Spleen (tissue), 11 donors: ENCODE data around the gene COX7A2L. TPM values are rescaled to one million over a fixed set of nuclear protein-coding genes. Genes with fewer than 3 reads are reported as not detected.

Experiments
- DNase-seq: peaks from one replicate; pipeline ENCODE4 v3.0.0-alpha.2; 2020
- H3K27ac ChIP-seq, 8 donors: fragments of 200-600 bp; sonication (generic) in 7 of 8; 1 replicate in 4 of 8; 2 replicates in 4 of 8; pipeline versions ENCODE4 v1.5.0 to v1.8.0; 2016 to 2021; ENCODE audit warnings: inconsistent platforms in 4 of 8, mild to moderate bottlenecking in 4 of 8, moderate library complexity in 1 of 8
- H3K27me3 ChIP-seq, 7 donors: fragments of 200-600 bp; sonication (generic) in 6 of 7; replicated peaks in 1 of 7; 1 replicate in 4 of 7; 2 replicates in 3 of 7; pipeline versions ENCODE4 v1.5.0 to v1.8.0; 2016 to 2021; ENCODE audit warnings: inconsistent platforms in 3 of 7, mild to moderate bottlenecking in 1 of 7
- H3K36me3 ChIP-seq, 6 donors: fragments of 200-600 bp; sonication (generic) in 5 of 6; 1 replicate in 4 of 6; 2 replicates in 2 of 6; pipeline versions ENCODE4 v1.5.0 to v1.8.0; 2016 to 2021; ENCODE audit warnings: inconsistent platforms in 2 of 6
- H3K4me1 ChIP-seq, 6 donors: fragments of 200-600 bp; sonication (generic) in 5 of 6; 1 replicate in 3 of 6; 2 replicates in 3 of 6; pipeline versions ENCODE4 v1.5.0 to v1.8.0; 2016 to 2021; ENCODE audit warnings: inconsistent platforms in 3 of 6
- H3K4me3 ChIP-seq, 8 donors: fragments of 200-600 bp; sonication (generic) in 7 of 8; 1 replicate in 4 of 8; 2 replicates in 4 of 8; pipeline versions ENCODE4 v1.5.0 to v1.8.0; 2016 to 2021; ENCODE audit warnings: inconsistent platforms in 4 of 8, mild to moderate bottlenecking in 4 of 8, moderate library complexity in 2 of 8
- H3K9me3 ChIP-seq, 8 donors: fragments of 200-600 bp; sonication (generic) in 7 of 8; 1 replicate in 4 of 8; 2 replicates in 4 of 8; pipeline versions ENCODE4 v1.5.0 to v1.8.0; 2016 to 2021; ENCODE audit warnings: inconsistent platforms in 4 of 8
- POLR2A ChIP-seq, 3 donors: fragments of 450-650 bp; IDR thresholded peaks; one replicate each; pipeline ENCODE4 v1.5.1; 2017; ENCODE audit warnings: antibody characterized with exemption in 3 of 3, mild to moderate bottlenecking in 1 of 3
- POLR2AphosphoS5 ChIP-seq, 3 donors: sonication (generic); formaldehyde crosslinking; IDR thresholded peaks; one replicate each; pipeline ENCODE4 v1.5.1; 2017; ENCODE audit warnings: antibody characterized with exemption in 3 of 3
- WGBS, 5 donors: extraction: QIAGEN DNeasy Blood & Tissue Kit in 3 of 5; methylation state at CpG; one replicate each; pipeline versions ENCODE4 v1.1.5 to v1.1.7; 2013 to 2018; 5-methylcytosine and 5-hydroxymethylcytosine counted together
- intact Hi-C: fragments of 100-400 bp; cut with DNase I; formaldehyde crosslinking; loops from one replicate; pipeline ENCODE4 v1.15.0; 2023; ENCODE audit warnings: low total_unique reads
- polyA plus RNA-seq, 3 donors: library from polyadenylated mRNA; stranded (reverse); fragments of 200-250 nt; gene quantifications; one replicate each; pipeline ENCODE4 v1.2.1, GENCODE V29; 2013
- total RNA-seq, 7 donors: library from RNA; depleted of rRNA in 3 of 7; stranded (reverse); fragments of >200 nt in 3 of 7; fragmentation: NEBNext Ultra II Directional in 4 of 7; extraction: Animal tissue kit (Norgen Biotek cat#: 25700) in 4 of 7; gene quantifications; one replicate each; pipeline versions ENCODE4 v1.1.0 to v1.2.1, GENCODE V29; 2016 to 2021
- TF ChIP-seq, protein P1 (sequence below), 11 experiments: fragments of 200-600 bp in 7 of 11; fragments of 450-650 bp in 4 of 11; sonication (generic) in 4 of 11; IDR thresholded peaks in 8 of 11; conservative IDR thresholded peaks in 3 of 11; 1 replicate in 7 of 11; 2 replicates in 4 of 11; pipeline versions ENCODE4 v1.4.0 to v1.8.0; 2016 to 2021; ENCODE audit warnings: antibody characterized with exemption in 11 of 11, inconsistent platforms in 4 of 11, mild to moderate bottlenecking in 1 of 11
- donor health status: healthy with polysubstance abuse.
- donor health status: DM: no; HTN: no; CAD: no; lungs with moderate emphysema.
- donor health status: DM: no; HTN: no; CAD: no.
- donor health status: Bipolar disorder and iron deficiency.
- donor health status: healthy.
- donor health status: DM: no; HTN: no; CAD: no.
- donor health status: DM: yes; HTN: yes; CAD: no.

COX7A2L gene
- total and polyA plus RNA-seq, 10 donors: 63.3 to 144 (median 101) TPM

DNA sequence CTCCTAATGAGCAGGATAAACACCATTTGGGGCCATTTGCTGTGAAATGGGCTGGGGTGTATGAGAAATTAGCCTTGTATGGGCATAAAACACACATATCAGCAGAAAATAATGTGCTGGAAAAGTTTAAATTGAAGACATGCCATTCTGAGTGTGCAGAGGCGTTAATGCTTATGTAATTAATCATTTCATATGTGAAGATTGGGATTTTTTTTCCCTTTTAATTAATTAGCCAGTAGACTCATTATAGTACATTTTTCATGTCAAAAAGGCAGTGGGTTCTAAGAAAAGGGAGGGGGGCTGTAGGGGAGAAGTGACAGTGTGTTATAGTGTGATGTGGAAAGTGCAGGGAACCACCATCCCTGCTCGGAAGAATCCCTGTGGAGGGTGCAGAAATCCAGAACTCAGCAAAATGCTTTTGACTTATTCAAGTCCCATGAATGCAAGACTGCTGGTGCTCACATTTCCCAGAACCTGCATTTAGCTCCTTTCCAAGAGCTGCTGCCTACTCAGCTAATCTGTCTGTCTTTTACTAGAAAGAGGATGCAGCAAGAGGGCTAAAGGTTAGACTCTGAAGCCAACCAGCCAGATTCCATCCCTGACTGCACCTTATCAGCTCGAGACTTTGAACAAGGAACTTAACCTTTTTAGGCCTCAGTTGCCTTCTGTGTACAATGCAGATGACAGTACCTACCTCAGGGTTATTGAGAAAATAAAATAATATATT, 11.6 kb upstream of the COX7A2L start:
- TF ChIP-seq POLR2A (IDR thresholded peaks at IDR 0.05) (no peak), POLR2AphosphoS5 (IDR thresholded peaks at IDR 0.05) (no peak)
- TF ChIP-seq, protein P1, sequence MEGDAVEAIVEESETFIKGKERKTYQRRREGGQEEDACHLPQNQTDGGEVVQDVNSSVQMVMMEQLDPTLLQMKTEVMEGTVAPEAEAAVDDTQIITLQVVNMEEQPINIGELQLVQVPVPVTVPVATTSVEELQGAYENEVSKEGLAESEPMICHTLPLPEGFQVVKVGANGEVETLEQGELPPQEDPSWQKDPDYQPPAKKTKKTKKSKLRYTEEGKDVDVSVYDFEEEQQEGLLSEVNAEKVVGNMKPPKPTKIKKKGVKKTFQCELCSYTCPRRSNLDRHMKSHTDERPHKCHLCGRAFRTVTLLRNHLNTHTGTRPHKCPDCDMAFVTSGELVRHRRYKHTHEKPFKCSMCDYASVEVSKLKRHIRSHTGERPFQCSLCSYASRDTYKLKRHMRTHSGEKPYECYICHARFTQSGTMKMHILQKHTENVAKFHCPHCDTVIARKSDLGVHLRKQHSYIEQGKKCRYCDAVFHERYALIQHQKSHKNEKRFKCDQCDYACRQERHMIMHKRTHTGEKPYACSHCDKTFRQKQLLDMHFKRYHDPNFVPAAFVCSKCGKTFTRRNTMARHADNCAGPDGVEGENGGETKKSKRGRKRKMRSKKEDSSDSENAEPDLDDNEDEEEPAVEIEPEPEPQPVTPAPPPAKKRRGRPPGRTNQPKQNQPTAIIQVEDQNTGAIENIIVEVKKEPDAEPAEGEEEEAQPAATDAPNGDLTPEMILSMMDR (IDR thresholded peaks at IDR 0.05 in 8 of 11, conservative IDR thresholded peaks at IDR 0.05 in 3 of 11): no peak
- Histone ChIP-seq H3K9me3 (no peaks in the 10 kb centered on the region), H3K4me1 (peaks cover 0 to 5% (median 0%) of the 10 kb centered on the region in 6 donors), H3K4me3 (no peak overlapping the region), H3K27ac (no peak overlapping the region), H3K27me3 (no peaks in the 10 kb centered on the region), H3K36me3 (no peaks in the 10 kb centered on the region)
- WGBS, 5 donors: 57 to 74% (median 73%) methylated on average over 3 of the region's 3 CpGs
- intact Hi-C loops: no loop called here
- no peak for DNase-seq

DNA sequence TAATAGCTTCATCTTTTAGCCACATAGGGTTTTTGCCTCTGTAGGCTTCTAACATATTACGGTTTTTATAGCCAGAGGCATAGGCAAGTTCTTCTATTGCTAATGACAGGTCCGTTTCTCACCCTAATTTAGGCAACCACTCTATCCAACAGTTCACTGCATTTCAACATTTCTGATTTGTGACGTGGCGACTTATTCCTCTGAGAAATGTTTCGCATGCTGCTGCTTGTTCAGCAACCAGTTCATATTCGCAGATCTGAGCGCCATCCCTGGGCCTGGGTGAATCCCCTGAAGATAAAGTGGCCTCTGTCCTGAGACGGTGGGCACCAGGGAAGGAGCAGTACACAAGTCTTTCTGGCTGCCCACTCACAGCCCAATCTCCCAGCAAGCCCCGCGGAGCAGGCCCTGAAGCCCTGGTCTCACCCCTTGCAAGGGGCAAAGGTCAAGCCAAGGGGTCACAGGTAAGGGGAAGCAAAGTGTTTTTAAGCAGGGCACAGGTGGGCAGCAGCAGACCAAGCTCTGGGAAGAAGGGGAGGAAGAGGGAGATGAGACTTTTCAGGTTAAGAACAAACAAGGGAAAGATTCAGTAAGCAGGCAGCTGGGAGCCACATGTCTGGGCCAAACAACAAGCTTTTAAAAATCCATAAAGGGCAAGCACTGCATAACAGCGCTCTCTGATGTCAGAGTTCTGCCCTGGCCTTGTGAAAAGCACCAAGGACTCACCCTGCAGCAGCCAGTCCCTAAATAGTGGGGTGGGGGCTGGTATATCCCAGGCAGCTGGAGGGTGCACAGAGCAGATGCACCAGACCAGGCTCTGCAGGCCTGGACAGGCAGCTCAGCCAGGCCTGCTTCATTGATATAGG, 10.8 kb upstream of the COX7A2L start:
- intact Hi-C loops: no loop called here
- DNase-seq: no peak
- H3K27ac ChIP-seq: no peak overlapping the region
- WGBS, 5 donors: 86 to 95% (median 91%) methylated on average over 11 of the region's 11 CpGs
- no peaks in the 10 kb centered on the region for H3K36me3 ChIP-seq
- TF ChIP-seq POLR2A (IDR thresholded peaks at IDR 0.05) (no peak), POLR2AphosphoS5 (IDR thresholded peaks at IDR 0.05) (no peak)
- TF ChIP-seq, protein P1 (IDR thresholded peaks at IDR 0.05 in 8 of 11, conservative IDR thresholded peaks at IDR 0.05 in 3 of 11): no peak
- no peaks in the 10 kb centered on the region for H3K27me3 ChIP-seq
- no peaks in the 10 kb centered on the region for H3K9me3 ChIP-seq
- H3K4me3 ChIP-seq: no peak overlapping the region
- H3K4me1 ChIP-seq: peaks cover 0 to 5% (median 0%) of the 10 kb centered on the region in 6 donors

DNA sequence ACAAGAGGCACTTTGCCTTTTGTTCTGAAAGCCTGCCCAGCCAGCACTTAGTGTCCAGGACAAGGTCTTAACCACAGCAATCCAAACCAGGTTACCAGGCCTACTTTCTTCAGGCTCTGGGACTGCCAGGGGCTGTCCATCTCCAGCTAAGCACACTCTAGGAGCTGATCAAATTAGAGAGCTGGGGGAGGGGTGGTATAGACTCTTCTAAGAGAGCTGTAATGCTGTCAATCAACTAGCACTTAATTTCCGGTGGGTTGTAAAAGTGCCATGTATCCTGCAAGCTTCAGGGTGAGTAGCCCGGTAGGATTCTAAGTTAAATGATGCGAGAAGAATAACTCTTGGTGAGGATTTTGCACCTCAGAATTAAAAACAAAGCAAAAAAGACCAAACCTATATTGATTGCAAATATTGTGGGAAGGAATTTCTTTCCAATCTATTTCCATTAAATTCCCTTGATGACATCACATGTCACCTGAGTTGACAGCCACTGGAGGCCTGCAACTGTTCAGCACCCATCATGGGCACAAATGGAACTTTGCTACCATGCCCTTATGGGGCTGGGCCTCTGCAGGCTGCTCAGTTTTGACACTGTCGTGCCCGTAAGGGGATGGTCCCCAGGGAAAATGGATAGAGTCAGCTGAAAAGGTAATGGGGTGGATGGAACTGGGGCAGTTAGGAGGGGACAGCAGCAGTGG, 8.7 kb upstream of the COX7A2L start:
- 84 to 92% (median 89%) methylated on average over 5 of the region's 5 CpGs for WGBS, 5 donors

More for the DNA sequence above, 8.7 kb upstream of the COX7A2L start:
- Histone ChIP-seq H3K27me3 (no peaks in the 10 kb centered on the region), H3K4me3 (no peak overlapping the region), H3K27ac (peak overlapping the region in 3 of 8 donors; percentile 6 to 44 (median 31)), H3K36me3 (no peaks in the 10 kb centered on the region), H3K4me1 (no peaks in the 10 kb centered on the region), H3K9me3 (no peaks in the 10 kb centered on the region)
- no peak for DNase-seq
- TF ChIP-seq POLR2AphosphoS5 (IDR thresholded peaks at IDR 0.05) (no peak), POLR2A (IDR thresholded peaks at IDR 0.05) (no peak)
- TF ChIP-seq, protein P1 (IDR thresholded peaks at IDR 0.05 in 8 of 11, conservative IDR thresholded peaks at IDR 0.05 in 3 of 11): no peak
- intact Hi-C loops: no loop called here
